ENCODE data around the gene FBXO42. TPM values are rescaled to one million over a fixed set of nuclear protein-coding genes. Genes with fewer than 3 reads are reported as not detected.
A peak's percentile ranks its signal among the peaks of the same experiment; 100 is the strongest.
"Not testable (repeated sequence)": the region's sequence is repeated elsewhere in the genome, so short reads cannot be mapped to it uniquely, and the experiment has no call there.

The FBXO42 gene
- total RNA-seq, 8 experiments from 2014 or later: 10.0 to 27.6 (median 23.2) TPM

- H3K4me1 ChIP-seq (replicated peaks in 1 of 2): peaks cover 3 to 6% of the 10 kb centered on the region in 2 donors
- no peak overlapping the region for H3K4me3 ChIP-seq
- no peak for ATAC-seq (replicated peaks in 6 of 8)
Measured at GRCh38 chr1:16226129-16226489, 126.2 kb downstream of the FBXO42 start.

GRCh38 chr1:16224472-16224871, 127.8 kb downstream of the FBXO42 start:
- 20 to 100% (median 60%) methylated on average over 1 to 3 of the region's 3 CpGs; no CpG with 5 or more reads in 2 of the 10 experiments for WGBS, 10 experiments
- no peak for ATAC-seq (replicated peaks in 6 of 8)
- in situ Hi-C loops (cut with MboI; ENCODE audit: low pct_unique_long_range_greater_than_20kb in 2 of 9, low sequenced_read_pairs in 9 of 9, unreplicated experiment in 9 of 9): no loop called here
- no peak overlapping the region for H3K4me3 ChIP-seq
- H3K27ac ChIP-seq: no peak overlapping the region
- peaks cover 3 to 6% of the 10 kb centered on the region in 2 donors for H3K4me1 ChIP-seq (replicated peaks in 1 of 2)

More at GRCh38 chr1:16226129-16226489, 126.2 kb downstream of the FBXO42 start:
- no peak overlapping the region for H3K27ac ChIP-seq
- 20 to 100% (median 70%) methylated on average over 1 to 5 of the region's 7 CpGs; no CpG with 5 or more reads in 2 of the 10 experiments for WGBS, 10 experiments
- in situ Hi-C loops (cut with MboI; ENCODE audit: low pct_unique_long_range_greater_than_20kb in 2 of 9, low sequenced_read_pairs in 9 of 9, unreplicated experiment in 9 of 9): no loop called here

- H3K4me1 ChIP-seq (replicated peaks in 1 of 2); in situ Hi-C loops (cut with MboI; ENCODE audit: low pct_unique_long_range_greater_than_20kb in 2 of 9, low sequenced_read_pairs in 9 of 9, unreplicated experiment in 9 of 9); H3K27ac ChIP-seq; H3K4me3 ChIP-seq; ATAC-seq (replicated peaks in 6 of 8): not testable (repeated sequence)
- 61 to 88% (median 78%) methylated on average over 1 to 14 of the region's 14 CpGs; no CpG with 5 or more reads in 3 of the 10 experiments for WGBS, 10 experiments
Measured at GRCh38 chr1:16222716-16223115, 129.6 kb downstream of the FBXO42 start.

DNA sequence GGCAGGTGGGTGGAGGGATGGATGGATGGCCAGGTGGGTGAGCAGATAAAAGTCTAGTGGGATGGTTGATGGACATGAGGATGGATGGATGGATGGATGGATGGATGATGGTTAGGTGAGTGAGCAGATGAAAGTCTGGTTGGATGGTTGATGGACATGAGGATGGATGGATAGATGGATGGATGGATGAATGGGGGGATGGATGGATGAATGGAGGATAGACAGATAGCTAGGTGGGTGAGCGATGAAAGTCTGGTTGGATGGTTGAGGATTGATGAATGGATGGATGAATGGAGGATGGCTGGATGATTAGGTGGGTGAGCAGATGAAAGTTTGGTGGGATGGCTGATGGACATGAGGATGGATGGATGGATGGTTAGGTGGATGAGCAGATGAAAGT, 130.8 kb downstream of the FBXO42 start:
- WGBS, 10 experiments: 29 to 100% (median 75%) methylated on average over 1 of the region's 1 CpG; no CpG with 5 or more reads in 1 of the 10 experiments
- peaks cover 4 to 5% of the 10 kb centered on the region in 2 donors for H3K4me1 ChIP-seq (replicated peaks in 1 of 2)
- in situ Hi-C loops (cut with MboI; ENCODE audit: low pct_unique_long_range_greater_than_20kb in 2 of 9, low sequenced_read_pairs in 9 of 9, unreplicated experiment in 9 of 9): no loop called here
- ATAC-seq (replicated peaks in 6 of 8): no peak
- H3K4me3 ChIP-seq: no peak overlapping the region
- H3K27ac ChIP-seq: no peak overlapping the region

GRCh38 chr1:16219968-16220500, 132.2 kb downstream of the FBXO42 start:
- Histone ChIP-seq H3K4me3 (no peak overlapping the region), H3K4me1 (replicated peaks in 1 of 2) (peaks cover 7% of the 10 kb centered on the region in 2 donors), H3K27ac (no peak overlapping the region)
- no peak for ATAC-seq (replicated peaks in 6 of 8)
- in situ Hi-C loops (cut with MboI; ENCODE audit: low pct_unique_long_range_greater_than_20kb in 2 of 9, low sequenced_read_pairs in 9 of 9, unreplicated experiment in 9 of 9): no loop called here
- WGBS, 10 experiments: 79 to 100% (median 86%) methylated on average over 1 to 4 of the region's 4 CpGs; no CpG with 5 or more reads in 4 of the 10 experiments

DNA sequence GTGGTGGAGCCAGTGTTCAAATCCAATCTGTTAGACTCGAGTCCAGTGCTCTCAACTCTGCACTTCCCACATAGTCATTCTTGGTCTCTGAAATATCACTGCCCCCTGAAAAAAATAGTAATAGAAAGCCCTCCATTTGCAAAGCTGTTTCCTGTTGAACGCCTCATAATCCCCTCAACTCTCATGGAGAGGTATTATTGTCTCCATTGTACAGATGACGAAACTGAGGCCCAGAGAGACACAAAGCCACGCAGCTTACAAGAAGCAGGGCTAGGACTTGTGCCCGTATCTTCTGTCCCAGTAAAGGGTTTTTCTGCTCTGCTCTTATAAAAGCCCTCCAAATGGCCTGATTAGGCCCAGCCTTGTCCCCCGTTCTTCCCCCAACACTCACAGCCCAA, 133.6 kb downstream of the FBXO42 start:
- no peak overlapping the region for H3K27ac ChIP-seq

DNA sequence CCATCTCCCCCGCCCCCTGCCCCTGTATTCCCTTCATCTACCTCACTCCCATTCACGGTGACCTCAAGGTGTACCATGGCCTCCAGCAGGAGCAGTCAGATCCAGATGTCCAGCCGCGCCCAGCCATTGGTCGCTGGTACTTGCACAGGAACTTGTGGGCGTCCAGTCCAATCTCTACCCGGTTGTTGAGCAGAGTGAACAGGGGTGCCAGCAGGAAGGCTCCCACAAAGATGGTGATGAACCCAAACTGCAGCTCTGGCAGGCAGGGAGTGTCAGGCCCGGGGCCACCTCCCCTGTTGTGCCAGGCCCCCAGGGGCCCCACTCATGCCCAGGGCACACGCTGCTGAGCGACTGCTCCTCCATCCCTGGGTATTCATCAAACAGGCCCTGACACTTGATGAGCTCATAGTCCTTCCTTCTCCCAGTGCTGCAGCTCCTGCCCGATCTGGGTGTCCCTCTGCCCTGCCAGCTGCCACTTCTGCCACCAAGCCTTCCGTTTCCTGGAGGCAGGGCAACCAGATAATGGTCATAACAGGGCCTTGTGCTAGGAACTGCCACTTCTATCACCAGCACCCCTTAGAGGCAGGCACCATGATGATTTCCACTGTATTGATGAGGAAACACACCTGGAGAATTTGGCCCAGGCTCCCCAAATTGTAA, 134.1 kb downstream of the FBXO42 start:
- 60 to 100% (median 90%) methylated on average over 1 to 11 of the region's 12 CpGs; no CpG with 5 or more reads in 5 of the 10 experiments for WGBS, 10 experiments
- no peak overlapping the region for H3K27ac ChIP-seq
- peaks cover 7% of the 10 kb centered on the region in 2 donors for H3K4me1 ChIP-seq (replicated peaks in 1 of 2)
- in situ Hi-C loops (cut with MboI; ENCODE audit: low pct_unique_long_range_greater_than_20kb in 2 of 9, low sequenced_read_pairs in 9 of 9, unreplicated experiment in 9 of 9): no loop called here
- peak in 1 of 8 experiments; percentile 7 for ATAC-seq (replicated peaks in 6 of 8)
- H3K4me3 ChIP-seq: no peak overlapping the region

More for the DNA sequence above, 133.6 kb downstream of the FBXO42 start:
- WGBS, 10 experiments: 20 to 93% (median 81%) methylated on average over 1 to 6 of the region's 6 CpGs; no CpG with 5 or more reads in 2 of the 10 experiments
- Histone ChIP-seq H3K4me1 (replicated peaks in 1 of 2) (peaks cover 7% of the 10 kb centered on the region in 2 donors), H3K4me3 (no peak overlapping the region)
- in situ Hi-C loops (cut with MboI; ENCODE audit: low pct_unique_long_range_greater_than_20kb in 2 of 9, low sequenced_read_pairs in 9 of 9, unreplicated experiment in 9 of 9): no loop called here
- no peak for ATAC-seq (replicated peaks in 6 of 8)

- Histone ChIP-seq H3K4me1 (replicated peaks in 1 of 2) (peaks cover 12 to 13% of the 10 kb centered on the region in 2 donors), H3K4me3 (peak overlapping the region; percentile 7 to 32 (median 26)), H3K27ac (no peak overlapping the region)
- in situ Hi-C loops (cut with MboI; ENCODE audit: low pct_unique_long_range_greater_than_20kb in 2 of 9, low sequenced_read_pairs in 9 of 9, unreplicated experiment in 9 of 9): no loop called here
- ATAC-seq (replicated peaks in 6 of 8): peak; percentile 88 to 96 (median 91)
- 0 to 40% (median 3%) methylated on average over 1 to 23 of the region's 46 CpGs; no CpG with 5 or more reads in 1 of the 10 experiments for WGBS, 10 experiments
Measured at GRCh38 chr1:16217061-16217785, 135.1 kb downstream of the FBXO42 start.

DNA sequence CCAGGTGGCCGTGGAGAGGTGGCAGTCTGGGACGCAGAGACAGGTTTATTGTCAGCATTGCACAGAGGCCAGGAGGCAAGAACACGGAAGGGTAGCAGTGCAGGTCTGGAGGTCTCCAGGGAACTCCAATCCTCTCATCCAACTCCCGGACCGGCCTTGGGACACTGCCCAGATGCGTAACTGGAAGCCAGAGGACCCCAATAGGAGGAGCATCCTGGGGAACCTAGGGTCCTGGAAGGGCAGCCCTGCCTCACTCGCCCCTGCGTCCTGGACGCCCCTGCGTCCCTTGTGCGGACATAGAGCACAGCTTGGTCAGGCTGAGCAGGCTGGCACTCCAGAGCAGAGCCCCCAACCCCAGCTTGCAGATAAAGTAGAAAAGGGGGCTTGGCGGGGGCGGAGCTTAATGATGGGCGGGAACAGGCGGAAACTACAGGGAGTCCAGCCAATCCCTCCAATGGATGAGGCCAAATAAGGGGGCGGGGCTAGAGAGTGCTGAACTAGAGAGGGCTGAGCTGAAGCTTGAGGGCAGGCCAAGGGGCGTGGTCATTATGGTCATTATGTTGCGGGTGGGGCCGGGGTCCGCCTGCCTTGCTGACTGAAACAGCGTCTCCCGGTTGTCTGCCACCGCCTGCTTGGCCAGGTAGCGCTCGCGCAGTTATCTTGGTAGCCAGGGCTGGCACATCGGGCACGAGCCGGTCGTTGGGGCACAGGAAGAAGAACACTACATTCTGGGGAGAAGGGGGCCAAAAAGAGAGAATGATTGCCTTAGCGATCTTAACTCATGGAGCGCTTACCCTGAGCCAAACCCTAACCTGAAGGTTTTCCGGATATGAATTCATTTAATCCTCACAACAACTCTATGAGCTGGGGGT, 136.2 kb downstream of the FBXO42 start:
- ATAC-seq (replicated peaks in 6 of 8): peak; percentile 21 to 75 (median 59)
- 2 to 33% (median 14%) methylated on average over 1 to 26 of the region's 33 CpGs; no CpG with 5 or more reads in 2 of the 10 experiments for WGBS, 10 experiments
- H3K4me1 ChIP-seq (replicated peaks in 1 of 2): peaks cover 13 to 15% of the 10 kb centered on the region in 2 donors
- H3K4me3 ChIP-seq: peak overlapping the region; percentile 14 to 29 (median 26)
- H3K27ac ChIP-seq: no peak overlapping the region
- in situ Hi-C loops (cut with MboI; ENCODE audit: low pct_unique_long_range_greater_than_20kb in 2 of 9, low sequenced_read_pairs in 9 of 9, unreplicated experiment in 9 of 9): no loop called here

DNA sequence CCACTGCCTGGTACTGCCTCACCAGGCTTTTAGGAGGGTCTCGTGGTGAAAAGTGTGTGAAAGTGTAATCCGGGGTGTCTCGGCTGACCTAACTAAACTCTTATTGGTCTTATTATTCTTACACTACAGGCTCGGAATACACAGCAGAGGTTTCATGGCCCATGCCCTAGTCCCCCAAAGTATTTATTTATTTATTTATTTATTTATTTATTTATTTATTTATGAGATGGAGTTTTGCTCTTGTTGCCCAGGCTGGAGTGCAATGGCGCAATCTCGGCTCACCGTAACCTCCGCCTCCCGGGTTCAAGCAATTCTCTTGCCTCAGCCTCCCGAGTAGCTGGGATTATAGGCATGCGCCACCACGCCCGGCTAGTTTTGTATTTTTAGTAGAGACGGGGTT, 137.0 kb downstream of the FBXO42 start:
- H3K27ac ChIP-seq; H3K4me3 ChIP-seq; in situ Hi-C loops (cut with MboI; ENCODE audit: low pct_unique_long_range_greater_than_20kb in 2 of 9, low sequenced_read_pairs in 9 of 9, unreplicated experiment in 9 of 9); ATAC-seq (replicated peaks in 6 of 8): not testable (repeated sequence)
- WGBS, 10 experiments: 40 to 100% (median 95%) methylated on average over 1 to 14 of the region's 14 CpGs; no CpG with 5 or more reads in 4 of the 10 experiments
- peaks cover 13 to 15% of the 10 kb centered on the region in 2 donors for H3K4me1 ChIP-seq (replicated peaks in 1 of 2)

DNA sequence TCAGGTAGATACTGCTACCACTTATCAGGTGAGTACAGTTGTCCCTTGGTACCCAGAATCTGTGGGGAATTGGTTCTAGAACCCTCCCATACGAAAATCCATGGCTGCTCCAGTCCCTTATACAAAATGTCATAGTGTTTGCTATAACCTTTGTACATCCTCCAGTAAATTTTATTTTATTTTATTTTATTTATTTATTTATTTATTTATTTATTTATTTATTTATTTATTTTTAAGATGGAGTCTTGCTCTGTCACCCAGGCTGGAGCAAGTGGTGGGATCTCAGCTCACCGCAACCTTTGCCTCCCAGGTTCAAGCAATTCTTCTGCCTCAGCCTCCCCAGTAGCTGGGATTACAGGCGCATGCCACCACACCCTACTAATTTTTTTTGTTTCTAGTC, 138.7 kb downstream of the FBXO42 start:
- in situ Hi-C loops (cut with MboI; ENCODE audit: low pct_unique_long_range_greater_than_20kb in 2 of 9, low sequenced_read_pairs in 9 of 9, unreplicated experiment in 9 of 9); ATAC-seq (replicated peaks in 6 of 8); H3K27ac ChIP-seq; H3K4me3 ChIP-seq: not testable (repeated sequence)
- 67 to 93% (median 77%) methylated on average over 2 to 3 of the region's 3 CpGs; no CpG with 5 or more reads in 1 of the 10 experiments for WGBS, 10 experiments
- H3K4me1 ChIP-seq (replicated peaks in 1 of 2): peaks cover 13 to 20% of the 10 kb centered on the region in 2 donors

- H3K4me3 ChIP-seq: no peak overlapping the region
- peaks cover 13 to 20% of the 10 kb centered on the region in 2 donors for H3K4me1 ChIP-seq (replicated peaks in 1 of 2)
- H3K27ac ChIP-seq: no peak overlapping the region
- ATAC-seq (replicated peaks in 6 of 8): no peak
- in situ Hi-C loops (cut with MboI; ENCODE audit: low pct_unique_long_range_greater_than_20kb in 2 of 9, low sequenced_read_pairs in 9 of 9, unreplicated experiment in 9 of 9): no loop called here
- WGBS, 10 experiments: 40 to 81% (median 76%) methylated on average over 2 to 3 of the region's 3 CpGs; no CpG with 5 or more reads in 5 of the 10 experiments
Measured at GRCh38 chr1:16213013-16213412, 139.3 kb downstream of the FBXO42 start.
